Peyer's patch (tissue), 4 donors: ENCODE data around the gene RRAGB. TPM values are rescaled to one million over a fixed set of nuclear protein-coding genes. Genes with fewer than 3 reads are reported as not detected.

ENCODE experiments used
- DNase-seq, 3 donors: peaks; one replicate each; pipeline ENCODE4 v3.0.0-alpha.2; 2017 to 2019
- H3K27ac ChIP-seq, 4 donors: fragments of 200-600 bp; sonication (generic); one replicate each; pipeline ENCODE4 v1.5.1; 2016 to 2019
- H3K27me3 ChIP-seq, 2 donors: fragments of 200-600 bp; sonication (generic); one replicate each; pipeline ENCODE4 v1.5.1; 2019
- H3K36me3 ChIP-seq, 3 donors: fragments of 200-600 bp; sonication (generic); one replicate each; pipeline ENCODE4 v1.5.1; 2016 to 2019
- H3K4me1 ChIP-seq, 4 donors: fragments of 200-600 bp; sonication (generic); one replicate each; pipeline ENCODE4 v1.5.1; 2016 to 2019
- H3K4me3 ChIP-seq, 4 donors: fragments of 200-600 bp; sonication (generic); 1 replicate in 3 of 4; 2 replicates in 1 of 4; pipeline ENCODE4 v1.5.1; 2016 to 2019; ENCODE audit warnings: mild to moderate bottlenecking in 1 of 4
- H3K9me3 ChIP-seq, 4 donors: fragments of 200-600 bp; sonication (generic); one replicate each; pipeline ENCODE4 v1.5.1; 2016 to 2019; ENCODE audit warnings: mild to moderate bottlenecking in 1 of 4
- CTCF ChIP-seq, 6 experiments: fragments of 450-650 bp in 4 of 6; fragments of 200-600 bp in 2 of 6; sonication (generic) in 1 of 6; IDR thresholded peaks; one replicate each; pipeline ENCODE4 v1.5.1; 2017 to 2019; ENCODE audit warnings: antibody characterized with exemption in 6 of 6, mild to moderate bottlenecking in 3 of 6, moderate library complexity in 1 of 6
- POLR2A ChIP-seq, 2 donors: fragments of 450-650 bp; IDR thresholded peaks; one replicate each; pipeline ENCODE4 v1.5.1; 2017; ENCODE audit warnings: antibody characterized with exemption in 2 of 2, mild to moderate bottlenecking in 2 of 2, moderate library complexity in 2 of 2
- total RNA-seq, 4 donors: library from RNA; depleted of rRNA; stranded (reverse); fragments of >200 nt; gene quantifications; one replicate each; pipeline ENCODE4 v1.1.0, GENCODE V29; 2016

Gene RRAGB
- total RNA-seq, 4 donors from 2014 or later, result 12.4 to 129 (median 42.8) TPM

DNA sequence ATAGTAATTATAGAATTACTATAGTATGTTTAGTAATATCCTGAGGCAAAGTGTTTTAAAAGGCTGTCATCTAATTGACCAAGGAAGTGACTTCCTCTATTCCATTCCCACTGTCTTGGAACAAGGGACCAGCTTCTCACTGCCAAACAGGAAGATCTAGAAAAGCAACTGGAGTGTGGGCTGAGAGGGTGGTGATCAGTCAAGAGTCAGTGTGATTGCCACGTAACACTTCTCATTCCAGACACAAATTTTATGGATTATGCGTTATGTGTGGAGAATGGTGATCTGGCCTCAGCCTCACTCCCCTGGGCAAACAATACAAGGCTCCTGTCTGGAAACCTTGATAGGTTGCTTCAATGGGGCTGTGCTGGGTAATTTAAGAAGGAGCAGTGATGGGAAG is 60.0 kb downstream of the RRAGB start:
- H3K27ac ChIP-seq, result no peak overlapping the region
- no peaks in the 10 kb centered on the region for H3K4me1 ChIP-seq
- no peaks in the 10 kb centered on the region for H3K36me3 ChIP-seq
- TF ChIP-seq POLR2A (IDR thresholded peaks at IDR 0.05) (no peak), CTCF (IDR thresholded peaks at IDR 0.05) (no peak)
- no peak for DNase-seq
- no peak overlapping the region for H3K4me3 ChIP-seq
- H3K9me3 ChIP-seq, result no peaks in the 10 kb centered on the region
- no peaks in the 10 kb centered on the region for H3K27me3 ChIP-seq

DNA sequence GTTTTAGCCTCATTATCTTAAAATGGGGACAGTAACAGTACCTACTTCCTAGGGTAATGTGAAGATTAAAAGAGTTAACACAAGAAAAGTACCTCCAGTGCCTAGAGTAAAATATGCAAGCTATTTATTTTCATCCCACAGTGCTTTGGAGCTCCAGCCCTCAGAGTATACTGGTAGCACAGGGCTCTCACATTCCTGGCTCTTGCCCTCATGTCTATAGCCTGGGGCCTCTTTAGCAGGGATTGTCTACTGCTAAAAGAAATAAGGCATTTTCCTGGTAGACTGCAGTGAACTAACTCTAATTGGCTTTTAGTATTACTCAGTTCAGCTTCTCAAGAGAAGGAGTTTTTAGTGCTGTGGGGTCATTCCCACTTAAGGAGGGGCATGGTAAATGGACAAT is 60.8 kb downstream of the RRAGB start:
- Histone ChIP-seq H3K4me3 (no peak overlapping the region), H3K27me3 (no peaks in the 10 kb centered on the region), H3K4me1 (no peaks in the 10 kb centered on the region), H3K27ac (no peak overlapping the region), H3K36me3 (no peaks in the 10 kb centered on the region), H3K9me3 (no peaks in the 10 kb centered on the region)
- no peak for DNase-seq
- TF ChIP-seq CTCF (IDR thresholded peaks at IDR 0.05) (no peak), POLR2A (IDR thresholded peaks at IDR 0.05) (no peak)

GRCh38 chrX:55783723-55784122 is 66.2 kb downstream of the RRAGB start:
- Histone ChIP-seq H3K27me3 (no peaks in the 10 kb centered on the region), H3K9me3 (no peaks in the 10 kb centered on the region), H3K4me1 (no peaks in the 10 kb centered on the region), H3K36me3 (no peaks in the 10 kb centered on the region), H3K27ac (no peak overlapping the region), H3K4me3 (no peak overlapping the region)
- TF ChIP-seq POLR2A (IDR thresholded peaks at IDR 0.05), result no peak
- no peak for TF ChIP-seq CTCF (IDR thresholded peaks at IDR 0.05)
- DNase-seq, result no peak

- no peak for DNase-seq
- TF ChIP-seq CTCF (IDR thresholded peaks at IDR 0.05) (no peak), POLR2A (IDR thresholded peaks at IDR 0.05) (no peak)
- Histone ChIP-seq H3K4me3 (no peak overlapping the region), H3K27me3 (no peaks in the 10 kb centered on the region), H3K4me1 (no peaks in the 10 kb centered on the region), H3K9me3 (no peaks in the 10 kb centered on the region), H3K36me3 (no peaks in the 10 kb centered on the region), H3K27ac (no peak overlapping the region)
Observed at GRCh38 chrX:55787063-55787462, 69.5 kb downstream of the RRAGB start.

- no peak for DNase-seq
- TF ChIP-seq POLR2A (IDR thresholded peaks at IDR 0.05) (no peak), CTCF (IDR thresholded peaks at IDR 0.05) (no peak)
- Histone ChIP-seq H3K4me1 (no peaks in the 10 kb centered on the region), H3K36me3 (no peaks in the 10 kb centered on the region), H3K27me3 (no peaks in the 10 kb centered on the region), H3K4me3 (no peak overlapping the region), H3K9me3 (no peaks in the 10 kb centered on the region), H3K27ac (no peak overlapping the region)
Observed at GRCh38 chrX:55787727-55788126, 70.2 kb downstream of the RRAGB start.

GRCh38 chrX:55794405-55794804 is 76.9 kb downstream of the RRAGB start:
- no peaks in the 10 kb centered on the region for H3K27me3 ChIP-seq
- TF ChIP-seq POLR2A (IDR thresholded peaks at IDR 0.05) (no peak), CTCF (IDR thresholded peaks at IDR 0.05) (no peak)
- no peak for DNase-seq
- no peaks in the 10 kb centered on the region for H3K4me1 ChIP-seq
- H3K27ac ChIP-seq, result no peak overlapping the region
- H3K9me3 ChIP-seq, result no peaks in the 10 kb centered on the region
- H3K36me3 ChIP-seq, result no peaks in the 10 kb centered on the region
- H3K4me3 ChIP-seq, result no peak overlapping the region
